Panc1 (cell line): ENCODE measurements around the gene TBX4. TPM values are rescaled to one million over a fixed set of nuclear protein-coding genes. Genes with fewer than 3 reads are reported as not detected.
"Not testable (repeated sequence)": the region's sequence is repeated elsewhere in the genome, so short reads cannot be mapped to it uniquely, and the experiment has no call there.

Experiments used
- ATAC-seq: fragments of 200-7000 bp; cut with Tn5 transposase; 2 replicates; pipeline ENCODE4 v1.9.1; 2020; ENCODE audit warnings: mild to moderate bottlenecking, moderate library complexity
- BruUV-seq: library from RNA; stranded (reverse); fragments of 400-500 nt; replicated peaks from 2 replicates; lab custom pipeline; 2021; lab: Mats Ljungman, UMichigan
- CTCF ChIA-PET: fragments of 300-600 bp; sonication (Branson Sonifier 250); formaldehyde crosslinking; loops from one replicate; lab custom pipeline; 2022; ENCODE audit warnings: antibody characterized with exemption; lab: Charles Lee
- POLR2A ChIA-PET: fragments of 300-600 bp; sonication (Branson Sonifier 250); formaldehyde crosslinking; loops from one replicate; lab custom pipeline; 2022; ENCODE audit warnings: antibody characterized with exemption; lab: Charles Lee
- DNase-seq: peaks from one replicate; pipeline ENCODE4 v3.0.0-alpha.2; 2010; ENCODE audit warnings: low read depth, low spot score
- H3K27ac ChIP-seq: 2 replicates; pipeline ENCODE4 v1.5.1; 2011; ENCODE audit warnings: mild to moderate bottlenecking, low read length, inconsistent platforms
- H3K27me3 ChIP-seq: fragments of 200-500 bp; sonication (Bioruptor generic); 2 replicates; pipeline ENCODE4 v1.6.0; 2014; ENCODE audit warnings: low read length, inconsistent platforms; ENCODE audit not compliant: control insufficient read depth, insufficient read depth
- H3K36me3 ChIP-seq: fragments of 200-500 bp; sonication (Bioruptor generic); 2 replicates; pipeline ENCODE4 v1.5.1; 2014; ENCODE audit warnings: inconsistent platforms, mild to moderate bottlenecking, low read length, moderate library complexity; ENCODE audit not compliant: control insufficient read depth, insufficient read depth
- H3K4me1 ChIP-seq: 2 replicates; pipeline ENCODE4 v1.5.1; 2011; ENCODE audit warnings: inconsistent platforms, mild to moderate bottlenecking, low read length, moderate library complexity; ENCODE audit not compliant: control insufficient read depth, insufficient read depth
- H3K4me3 ChIP-seq, 2 experiments: 2 replicates each; pipeline ENCODE4 v1.5.1; 2011 to 2012; ENCODE audit warnings: low read depth in 2 of 2, low read length in 2 of 2, mild to moderate bottlenecking in 2 of 2, inconsistent platforms in 1 of 2, moderate library complexity in 1 of 2
- H3K9me3 ChIP-seq: fragments of 200-500 bp; sonication (Bioruptor generic); 2 replicates; pipeline ENCODE4 v1.5.1; 2014; ENCODE audit warnings: low read depth, mild to moderate bottlenecking, inconsistent platforms, low read length, moderate library complexity; ENCODE audit not compliant: control insufficient read depth, insufficient read depth
- POLR2AphosphoS5 ChIP-seq: IDR thresholded peaks from 2 replicates; pipeline ENCODE4 v1.6.1; 2012; ENCODE audit warnings: mild to moderate bottlenecking, low read depth, low read length, moderate library complexity
- SIN3A ChIP-seq: IDR thresholded peaks from 2 replicates; pipeline ENCODE4 v1.6.1; 2012; ENCODE audit warnings: low read depth, mild to moderate bottlenecking, low read length, moderate library complexity, borderline replicate concordance; ENCODE audit not compliant: insufficient read depth
- TCF7L2 ChIP-seq: IDR thresholded peaks from 2 replicates; pipeline ENCODE4 v1.6.1; 2011; ENCODE audit warnings: mild to moderate bottlenecking, low read depth, low read length, inconsistent platforms
- in situ Hi-C: cut with HindIII; loops from 2 replicates; pipeline ENCODE4 v1.10.0; 2016; ENCODE audit warnings: low sequenced_read_pairs, low pct_unique_long_range_greater_than_20kb
- intact Hi-C: fragments of 100-400 bp; cut with micrococcal nuclease; formaldehyde crosslinking; loops from one replicate; pipeline ENCODE4 v1.10.0; 2022; ENCODE audit not compliant: unreplicated experiment
- total RNA-seq: library from RNA; stranded (reverse); gene quantifications from one replicate; pipeline ENCODE4 v1.2.1, GENCODE V29; 2021; ENCODE audit not compliant: unreplicated experiment
- TF ChIP-seq, protein P1 (sequence below): fragments of 450-650 bp; IDR thresholded peaks from 2 replicates; pipeline ENCODE4 v1.5.1; 2017; ENCODE audit warnings: mild to moderate bottlenecking
- TF ChIP-seq, protein P2 (sequence below), 2 experiments: IDR thresholded peaks; 2 replicates each; pipeline ENCODE4 v1.6.1; 2011 to 2012; ENCODE audit warnings: low read depth in 2 of 2, control low read depth in 1 of 2, low read length in 1 of 2, mild to moderate bottlenecking in 1 of 2, moderate library complexity in 1 of 2; ENCODE audit not compliant: insufficient read depth in 1 of 2

TBX4 gene
- total RNA-seq, 1 experiment from 2014 or later: not detected

DNA sequence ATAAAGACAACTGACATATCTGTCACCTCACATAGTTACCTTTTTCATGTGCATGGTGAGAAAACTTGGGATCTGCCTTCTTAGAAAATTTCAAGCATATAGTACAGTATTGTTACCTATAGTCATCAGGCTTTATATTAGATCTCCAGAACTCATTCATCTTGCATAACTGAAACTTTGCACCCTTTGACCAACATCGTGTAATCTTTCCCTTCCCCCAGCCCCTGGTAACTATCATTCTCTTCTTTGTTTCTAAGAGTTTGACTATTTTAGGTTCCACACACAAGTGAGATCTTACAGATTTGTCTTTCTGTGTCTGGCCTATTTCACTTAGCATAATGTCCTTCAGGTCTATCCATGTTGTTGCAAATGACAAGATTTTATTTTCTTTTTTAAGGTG is 22.9 kb upstream of the TBX4 start:
- Histone ChIP-seq H3K27me3 (no peaks in the 10 kb centered on the region), H3K4me1 (peaks cover 3% of the 10 kb centered on the region; the same call in 1 of the 2 replicates), H3K36me3 (no peaks in the 10 kb centered on the region), H3K27ac (no peak overlapping the region), H3K9me3 (no peaks in the 10 kb centered on the region), H3K4me3 (no peak overlapping the region)
- intact Hi-C loops (no loop called here), in situ Hi-C loops (no loop called here)
- ChIA-PET CTCF (no interaction called here), POLR2A (no interaction called here)
- ATAC-seq (no peak), DNase-seq (no peak)
- no TSS peak for BruUV-seq
- no peak for TF ChIP-seq TCF7L2
- TF ChIP-seq SIN3A: no peak
- no peak for TF ChIP-seq POLR2AphosphoS5
- TF ChIP-seq, protein P1, sequence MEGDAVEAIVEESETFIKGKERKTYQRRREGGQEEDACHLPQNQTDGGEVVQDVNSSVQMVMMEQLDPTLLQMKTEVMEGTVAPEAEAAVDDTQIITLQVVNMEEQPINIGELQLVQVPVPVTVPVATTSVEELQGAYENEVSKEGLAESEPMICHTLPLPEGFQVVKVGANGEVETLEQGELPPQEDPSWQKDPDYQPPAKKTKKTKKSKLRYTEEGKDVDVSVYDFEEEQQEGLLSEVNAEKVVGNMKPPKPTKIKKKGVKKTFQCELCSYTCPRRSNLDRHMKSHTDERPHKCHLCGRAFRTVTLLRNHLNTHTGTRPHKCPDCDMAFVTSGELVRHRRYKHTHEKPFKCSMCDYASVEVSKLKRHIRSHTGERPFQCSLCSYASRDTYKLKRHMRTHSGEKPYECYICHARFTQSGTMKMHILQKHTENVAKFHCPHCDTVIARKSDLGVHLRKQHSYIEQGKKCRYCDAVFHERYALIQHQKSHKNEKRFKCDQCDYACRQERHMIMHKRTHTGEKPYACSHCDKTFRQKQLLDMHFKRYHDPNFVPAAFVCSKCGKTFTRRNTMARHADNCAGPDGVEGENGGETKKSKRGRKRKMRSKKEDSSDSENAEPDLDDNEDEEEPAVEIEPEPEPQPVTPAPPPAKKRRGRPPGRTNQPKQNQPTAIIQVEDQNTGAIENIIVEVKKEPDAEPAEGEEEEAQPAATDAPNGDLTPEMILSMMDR: no peak
- TF ChIP-seq, protein P2, sequence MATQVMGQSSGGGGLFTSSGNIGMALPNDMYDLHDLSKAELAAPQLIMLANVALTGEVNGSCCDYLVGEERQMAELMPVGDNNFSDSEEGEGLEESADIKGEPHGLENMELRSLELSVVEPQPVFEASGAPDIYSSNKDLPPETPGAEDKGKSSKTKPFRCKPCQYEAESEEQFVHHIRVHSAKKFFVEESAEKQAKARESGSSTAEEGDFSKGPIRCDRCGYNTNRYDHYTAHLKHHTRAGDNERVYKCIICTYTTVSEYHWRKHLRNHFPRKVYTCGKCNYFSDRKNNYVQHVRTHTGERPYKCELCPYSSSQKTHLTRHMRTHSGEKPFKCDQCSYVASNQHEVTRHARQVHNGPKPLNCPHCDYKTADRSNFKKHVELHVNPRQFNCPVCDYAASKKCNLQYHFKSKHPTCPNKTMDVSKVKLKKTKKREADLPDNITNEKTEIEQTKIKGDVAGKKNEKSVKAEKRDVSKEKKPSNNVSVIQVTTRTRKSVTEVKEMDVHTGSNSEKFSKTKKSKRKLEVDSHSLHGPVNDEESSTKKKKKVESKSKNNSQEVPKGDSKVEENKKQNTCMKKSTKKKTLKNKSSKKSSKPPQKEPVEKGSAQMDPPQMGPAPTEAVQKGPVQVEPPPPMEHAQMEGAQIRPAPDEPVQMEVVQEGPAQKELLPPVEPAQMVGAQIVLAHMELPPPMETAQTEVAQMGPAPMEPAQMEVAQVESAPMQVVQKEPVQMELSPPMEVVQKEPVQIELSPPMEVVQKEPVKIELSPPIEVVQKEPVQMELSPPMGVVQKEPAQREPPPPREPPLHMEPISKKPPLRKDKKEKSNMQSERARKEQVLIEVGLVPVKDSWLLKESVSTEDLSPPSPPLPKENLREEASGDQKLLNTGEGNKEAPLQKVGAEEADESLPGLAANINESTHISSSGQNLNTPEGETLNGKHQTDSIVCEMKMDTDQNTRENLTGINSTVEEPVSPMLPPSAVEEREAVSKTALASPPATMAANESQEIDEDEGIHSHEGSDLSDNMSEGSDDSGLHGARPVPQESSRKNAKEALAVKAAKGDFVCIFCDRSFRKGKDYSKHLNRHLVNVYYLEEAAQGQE (IDR thresholded peaks at IDR 0.05; ENCODE audit: insufficient read depth in 1 of 2, low read depth in 2 of 2, low read length in 1 of 2): no peak

DNA sequence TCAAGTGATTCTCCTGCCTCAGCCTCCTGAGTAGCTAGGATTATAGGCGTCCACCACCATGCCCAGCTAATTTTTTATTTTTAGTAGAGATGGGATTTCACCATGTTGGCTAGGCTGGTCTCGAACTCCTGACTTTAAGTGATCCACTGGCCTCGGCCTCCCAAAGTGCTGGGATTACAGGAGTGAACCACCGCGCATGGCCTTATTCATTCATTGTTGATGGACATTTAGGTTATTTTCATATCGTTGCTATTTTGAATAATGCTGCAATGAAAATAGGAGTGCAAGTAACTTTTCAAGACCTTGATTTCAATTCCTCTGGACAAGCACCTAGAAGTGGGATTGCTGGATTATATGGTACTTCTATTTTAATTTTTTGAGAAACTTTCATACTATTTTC is 22.4 kb upstream of the TBX4 start:
- CTCF ChIA-PET, H3K4me3 ChIP-seq, BruUV-seq, intact Hi-C loops, H3K27me3 ChIP-seq, H3K27ac ChIP-seq, POLR2A ChIA-PET, ATAC-seq, H3K4me1 ChIP-seq, in situ Hi-C loops, H3K9me3 ChIP-seq, DNase-seq, H3K36me3 ChIP-seq: not testable (repeated sequence)

DNA sequence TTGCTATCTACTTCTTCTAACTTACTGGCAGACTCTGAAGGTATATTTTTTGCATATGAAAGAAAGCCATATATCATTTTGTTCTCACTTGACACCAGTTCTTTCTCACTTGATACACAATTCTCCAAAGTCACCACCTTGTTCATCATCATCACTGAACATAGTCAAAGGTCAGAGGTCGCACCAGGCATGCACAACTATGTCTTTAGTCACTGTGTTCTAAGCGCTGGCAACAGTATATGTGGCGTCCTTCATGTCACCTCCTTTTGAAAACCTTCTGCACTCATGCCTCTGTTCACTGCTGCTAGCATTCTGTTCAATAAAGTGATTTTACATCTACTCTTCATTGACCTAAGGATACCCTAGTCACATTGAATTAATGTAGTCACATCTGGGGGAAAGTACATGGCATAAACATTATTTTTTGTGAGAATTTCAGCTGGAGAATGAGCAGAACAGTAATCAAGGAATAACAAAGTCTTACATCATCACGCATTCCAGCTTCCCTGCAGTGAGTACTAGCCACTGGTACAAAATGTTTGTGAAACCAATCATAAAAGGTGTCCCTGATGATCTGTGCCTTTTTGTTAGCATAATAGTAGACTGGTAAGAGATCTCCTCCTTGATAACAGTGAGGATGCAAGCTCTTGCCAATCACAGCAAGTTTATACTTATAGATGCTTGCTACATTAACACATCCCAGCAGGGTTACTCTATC is 20.5 kb upstream of the TBX4 start:
- H3K4me3 ChIP-seq: no peak overlapping the region
- intact Hi-C loops (no loop called here), in situ Hi-C loops (no loop called here)
- ATAC-seq (peak; percentile 78), DNase-seq (no peak)
- TF ChIP-seq TCF7L2: no peak
- TF ChIP-seq, protein P2 (IDR thresholded peaks at IDR 0.05; ENCODE audit: insufficient read depth in 1 of 2, low read depth in 2 of 2, low read length in 1 of 2): no peak
- TF ChIP-seq POLR2AphosphoS5: no peak
- no peak for TF ChIP-seq SIN3A
- TF ChIP-seq, protein P1: no peak
- BruUV-seq: no TSS peak
- H3K4me1 ChIP-seq: peaks cover 3% of the 10 kb centered on the region; the same call in 1 of the 2 replicates
- ChIA-PET CTCF (interaction anchor here (0.6 kb wide), 1 partner anchor 205 kb away, joined by 3 read pairs; no protein-coding TSS in a partner anchor), POLR2A (no interaction called here)
- H3K27ac ChIP-seq: no peak overlapping the region; the same call in 1 of the 2 replicates
- no peaks in the 10 kb centered on the region for H3K9me3 ChIP-seq
- no peaks in the 10 kb centered on the region for H3K36me3 ChIP-seq
- H3K27me3 ChIP-seq: no peaks in the 10 kb centered on the region
